ENCODE results near the gene DSC1. TPM values are rescaled to one million over a fixed set of nuclear protein-coding genes. Genes with fewer than 3 reads are reported as not detected.

DSC1 gene
- total RNA-seq, 1 experiment from 2014 or later, result not detected

DNA sequence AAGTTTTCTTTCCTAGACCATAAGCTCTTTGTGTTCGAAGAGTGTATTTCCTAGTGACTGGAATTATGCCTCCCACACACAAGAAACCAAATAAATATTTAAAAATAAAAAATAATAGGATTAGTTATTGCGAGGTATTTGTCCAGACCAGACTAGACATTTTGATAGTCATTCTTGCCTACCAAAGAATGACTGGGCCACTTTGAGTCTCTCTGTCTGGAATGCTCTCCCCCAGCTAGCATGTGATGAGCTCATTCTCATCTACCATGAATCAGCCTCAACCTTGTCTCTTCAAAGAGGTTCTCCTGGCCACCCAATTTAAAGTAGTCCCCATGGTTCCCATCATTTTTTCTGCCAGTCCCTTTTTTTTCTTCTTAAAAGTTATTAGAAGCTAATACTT is 13.9 kb upstream of the DSC1 start:
- H3K36me3 ChIP-seq (ENCODE audit: control insufficient read depth, insufficient read depth, low read length), result no peaks in the 10 kb centered on the region
- H3K27ac ChIP-seq (ENCODE audit: low read length), result no peak overlapping the region
- H3K4me3 ChIP-seq (ENCODE audit: low read depth in 2 of 2, low read length in 2 of 2), result no peak overlapping the region
- DNase-seq (ENCODE audit: low read depth, low spot score), result no peak
- H3K9me3 ChIP-seq (ENCODE audit: control insufficient read depth, insufficient read depth, low read depth, low read length), result no peaks in the 10 kb centered on the region
- ATAC-seq, result no peak
- in situ Hi-C loops (cut with HindIII; ENCODE audit: low pct_unique_long_range_greater_than_20kb, low sequenced_read_pairs) (no loop called here), intact Hi-C loops (cut with micrococcal nuclease; ENCODE audit: unreplicated experiment) (no loop called here)
- H3K4me1 ChIP-seq (ENCODE audit: control insufficient read depth, insufficient read depth, low read length), result no peaks in the 10 kb centered on the region
- POLR2A ChIA-PET, result no interaction called here
- CTCF ChIA-PET, result no interaction called here
- BruUV-seq (replicated peaks), result no TSS peak
- TF ChIP-seq SIN3A (IDR thresholded peaks at IDR 0.05; ENCODE audit: borderline replicate concordance, insufficient read depth, low read depth, low read length), result no peak
- no peaks in the 10 kb centered on the region for H3K27me3 ChIP-seq (ENCODE audit: control insufficient read depth, insufficient read depth, low read length)

DNA sequence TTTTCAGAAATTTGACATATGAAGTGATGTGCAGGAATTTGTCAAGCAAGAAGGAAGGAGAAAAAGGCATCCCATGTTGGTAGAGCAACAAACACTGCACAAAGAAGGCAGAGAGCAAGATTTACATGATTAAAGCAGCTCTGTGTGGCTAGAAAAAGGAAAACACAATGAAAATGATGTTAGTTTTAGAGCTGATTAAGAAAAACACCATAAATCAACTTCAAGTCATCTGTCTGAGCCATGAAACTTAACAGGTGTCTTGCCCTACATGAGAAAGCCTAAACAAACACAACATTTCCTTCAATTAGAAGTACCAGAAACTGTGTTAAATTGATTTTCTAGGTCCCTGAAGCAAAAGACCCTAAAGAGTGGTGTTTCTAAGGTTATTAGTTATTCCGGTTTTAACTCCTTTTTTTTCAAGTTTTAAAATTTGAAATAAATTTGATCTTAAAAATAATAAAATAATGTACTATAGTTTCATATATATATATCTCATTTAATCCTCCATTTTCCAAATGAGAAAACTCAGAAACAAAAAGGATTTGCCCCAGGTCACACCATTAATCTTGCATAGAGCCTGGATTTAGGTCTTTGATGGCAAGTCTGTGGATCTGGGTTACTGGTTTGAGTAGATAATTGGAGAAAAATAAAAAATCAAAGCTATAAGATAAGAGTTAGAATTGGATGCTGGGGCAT is 8.6 kb upstream of the DSC1 start:
- no peak for ATAC-seq
- intact Hi-C loops (cut with micrococcal nuclease; ENCODE audit: unreplicated experiment), result no loop called here
- H3K27me3 ChIP-seq (ENCODE audit: control insufficient read depth, insufficient read depth, low read length), result no peaks in the 10 kb centered on the region
- POLR2A ChIA-PET, result no interaction called here
- no peaks in the 10 kb centered on the region for H3K36me3 ChIP-seq (ENCODE audit: control insufficient read depth, insufficient read depth, low read length)
- H3K4me3 ChIP-seq (ENCODE audit: low read depth in 2 of 2, low read length in 2 of 2), result no peak overlapping the region
- in situ Hi-C loops (cut with HindIII; ENCODE audit: low pct_unique_long_range_greater_than_20kb, low sequenced_read_pairs), result no loop called here
- H3K27ac ChIP-seq (ENCODE audit: low read length), result no peak overlapping the region
- CTCF ChIA-PET, result no interaction called here
- BruUV-seq (replicated peaks), result no TSS peak
- no peaks in the 10 kb centered on the region for H3K4me1 ChIP-seq (ENCODE audit: control insufficient read depth, insufficient read depth, low read length)
- H3K9me3 ChIP-seq (ENCODE audit: control insufficient read depth, insufficient read depth, low read depth, low read length), result no peaks in the 10 kb centered on the region
- DNase-seq (ENCODE audit: low read depth, low spot score), result no peak
- TF ChIP-seq, protein P1, sequence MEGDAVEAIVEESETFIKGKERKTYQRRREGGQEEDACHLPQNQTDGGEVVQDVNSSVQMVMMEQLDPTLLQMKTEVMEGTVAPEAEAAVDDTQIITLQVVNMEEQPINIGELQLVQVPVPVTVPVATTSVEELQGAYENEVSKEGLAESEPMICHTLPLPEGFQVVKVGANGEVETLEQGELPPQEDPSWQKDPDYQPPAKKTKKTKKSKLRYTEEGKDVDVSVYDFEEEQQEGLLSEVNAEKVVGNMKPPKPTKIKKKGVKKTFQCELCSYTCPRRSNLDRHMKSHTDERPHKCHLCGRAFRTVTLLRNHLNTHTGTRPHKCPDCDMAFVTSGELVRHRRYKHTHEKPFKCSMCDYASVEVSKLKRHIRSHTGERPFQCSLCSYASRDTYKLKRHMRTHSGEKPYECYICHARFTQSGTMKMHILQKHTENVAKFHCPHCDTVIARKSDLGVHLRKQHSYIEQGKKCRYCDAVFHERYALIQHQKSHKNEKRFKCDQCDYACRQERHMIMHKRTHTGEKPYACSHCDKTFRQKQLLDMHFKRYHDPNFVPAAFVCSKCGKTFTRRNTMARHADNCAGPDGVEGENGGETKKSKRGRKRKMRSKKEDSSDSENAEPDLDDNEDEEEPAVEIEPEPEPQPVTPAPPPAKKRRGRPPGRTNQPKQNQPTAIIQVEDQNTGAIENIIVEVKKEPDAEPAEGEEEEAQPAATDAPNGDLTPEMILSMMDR (IDR thresholded peaks at IDR 0.05), result no peak
- TF ChIP-seq POLR2AphosphoS5 (IDR thresholded peaks at IDR 0.05; ENCODE audit: low read depth, low read length) (no peak), SIN3A (IDR thresholded peaks at IDR 0.05; ENCODE audit: borderline replicate concordance, insufficient read depth, low read depth, low read length) (no peak)
- TF ChIP-seq, protein P2, sequence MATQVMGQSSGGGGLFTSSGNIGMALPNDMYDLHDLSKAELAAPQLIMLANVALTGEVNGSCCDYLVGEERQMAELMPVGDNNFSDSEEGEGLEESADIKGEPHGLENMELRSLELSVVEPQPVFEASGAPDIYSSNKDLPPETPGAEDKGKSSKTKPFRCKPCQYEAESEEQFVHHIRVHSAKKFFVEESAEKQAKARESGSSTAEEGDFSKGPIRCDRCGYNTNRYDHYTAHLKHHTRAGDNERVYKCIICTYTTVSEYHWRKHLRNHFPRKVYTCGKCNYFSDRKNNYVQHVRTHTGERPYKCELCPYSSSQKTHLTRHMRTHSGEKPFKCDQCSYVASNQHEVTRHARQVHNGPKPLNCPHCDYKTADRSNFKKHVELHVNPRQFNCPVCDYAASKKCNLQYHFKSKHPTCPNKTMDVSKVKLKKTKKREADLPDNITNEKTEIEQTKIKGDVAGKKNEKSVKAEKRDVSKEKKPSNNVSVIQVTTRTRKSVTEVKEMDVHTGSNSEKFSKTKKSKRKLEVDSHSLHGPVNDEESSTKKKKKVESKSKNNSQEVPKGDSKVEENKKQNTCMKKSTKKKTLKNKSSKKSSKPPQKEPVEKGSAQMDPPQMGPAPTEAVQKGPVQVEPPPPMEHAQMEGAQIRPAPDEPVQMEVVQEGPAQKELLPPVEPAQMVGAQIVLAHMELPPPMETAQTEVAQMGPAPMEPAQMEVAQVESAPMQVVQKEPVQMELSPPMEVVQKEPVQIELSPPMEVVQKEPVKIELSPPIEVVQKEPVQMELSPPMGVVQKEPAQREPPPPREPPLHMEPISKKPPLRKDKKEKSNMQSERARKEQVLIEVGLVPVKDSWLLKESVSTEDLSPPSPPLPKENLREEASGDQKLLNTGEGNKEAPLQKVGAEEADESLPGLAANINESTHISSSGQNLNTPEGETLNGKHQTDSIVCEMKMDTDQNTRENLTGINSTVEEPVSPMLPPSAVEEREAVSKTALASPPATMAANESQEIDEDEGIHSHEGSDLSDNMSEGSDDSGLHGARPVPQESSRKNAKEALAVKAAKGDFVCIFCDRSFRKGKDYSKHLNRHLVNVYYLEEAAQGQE (IDR thresholded peaks at IDR 0.05; ENCODE audit: insufficient read depth in 1 of 2, low read depth in 2 of 2, low read length in 1 of 2), result no peak

DNA sequence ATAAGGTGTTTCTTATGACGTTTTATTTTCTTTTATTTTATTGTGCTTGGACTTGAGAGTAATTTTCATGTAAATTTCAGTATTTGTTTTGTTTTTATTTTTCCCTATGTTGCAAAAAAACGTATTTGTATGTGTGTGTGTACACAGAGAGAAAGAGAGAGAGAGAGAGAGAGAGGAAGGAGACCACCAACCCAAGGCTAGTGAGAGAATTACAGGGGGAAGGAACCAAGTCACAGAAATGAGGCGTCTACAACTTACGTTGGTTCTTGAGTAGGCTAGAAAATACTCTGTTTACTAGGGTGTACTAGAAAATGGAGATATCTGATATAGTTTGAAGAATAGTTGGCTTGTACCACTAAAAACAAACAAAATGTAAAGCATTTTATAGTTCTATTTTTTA is 7.7 kb upstream of the DSC1 start:
- H3K9me3 ChIP-seq (ENCODE audit: control insufficient read depth, insufficient read depth, low read depth, low read length), result no peaks in the 10 kb centered on the region
- BruUV-seq (replicated peaks), result no TSS peak
- H3K4me3 ChIP-seq (ENCODE audit: low read depth in 2 of 2, low read length in 2 of 2), result no peak overlapping the region
- ATAC-seq, result no peak
- TF ChIP-seq, protein P2 (IDR thresholded peaks at IDR 0.05; ENCODE audit: insufficient read depth in 1 of 2, low read depth in 2 of 2, low read length in 1 of 2), result no peak
- TF ChIP-seq SIN3A (IDR thresholded peaks at IDR 0.05; ENCODE audit: borderline replicate concordance, insufficient read depth, low read depth, low read length) (no peak), TCF7L2 (IDR thresholded peaks at IDR 0.05; ENCODE audit: low read depth, low read length) (no peak), POLR2AphosphoS5 (IDR thresholded peaks at IDR 0.05; ENCODE audit: low read depth, low read length) (no peak)
- TF ChIP-seq, protein P1 (IDR thresholded peaks at IDR 0.05), result no peak
- H3K27me3 ChIP-seq (ENCODE audit: control insufficient read depth, insufficient read depth, low read length), result no peaks in the 10 kb centered on the region
- DNase-seq (ENCODE audit: low read depth, low spot score), result no peak
- in situ Hi-C loops (cut with HindIII; ENCODE audit: low pct_unique_long_range_greater_than_20kb, low sequenced_read_pairs), result no loop called here
- ChIA-PET POLR2A (no interaction called here), CTCF (no interaction called here)
- no peaks in the 10 kb centered on the region for H3K4me1 ChIP-seq (ENCODE audit: control insufficient read depth, insufficient read depth, low read length)
- H3K27ac ChIP-seq (ENCODE audit: low read length), result no peak overlapping the region
- H3K36me3 ChIP-seq (ENCODE audit: control insufficient read depth, insufficient read depth, low read length), result no peaks in the 10 kb centered on the region
- intact Hi-C loops (cut with micrococcal nuclease; ENCODE audit: unreplicated experiment), result no loop called here

Data from Panc1 (cell line).